Upper lobe of left lung (tissue), 4 donors: Measurements from ENCODE around the gene SVBP.

ENCODE experiments used
- POLR2AphosphoS5 ChIP-seq, 2 donors: sonication (generic); formaldehyde crosslinking; IDR thresholded peaks; one replicate each; pipeline ENCODE4 v1.5.1; 2017; ENCODE audit warnings: antibody characterized with exemption in 2 of 2
- TF ChIP-seq, protein P1 (sequence below), 6 experiments: fragments of 450-650 bp in 4 of 6; fragments of 200-600 bp in 2 of 6; sonication (generic) in 2 of 6; IDR thresholded peaks; one replicate each; pipeline ENCODE4 v1.5.1; 2016 to 2019; ENCODE audit warnings: antibody characterized with exemption in 6 of 6

DNA sequence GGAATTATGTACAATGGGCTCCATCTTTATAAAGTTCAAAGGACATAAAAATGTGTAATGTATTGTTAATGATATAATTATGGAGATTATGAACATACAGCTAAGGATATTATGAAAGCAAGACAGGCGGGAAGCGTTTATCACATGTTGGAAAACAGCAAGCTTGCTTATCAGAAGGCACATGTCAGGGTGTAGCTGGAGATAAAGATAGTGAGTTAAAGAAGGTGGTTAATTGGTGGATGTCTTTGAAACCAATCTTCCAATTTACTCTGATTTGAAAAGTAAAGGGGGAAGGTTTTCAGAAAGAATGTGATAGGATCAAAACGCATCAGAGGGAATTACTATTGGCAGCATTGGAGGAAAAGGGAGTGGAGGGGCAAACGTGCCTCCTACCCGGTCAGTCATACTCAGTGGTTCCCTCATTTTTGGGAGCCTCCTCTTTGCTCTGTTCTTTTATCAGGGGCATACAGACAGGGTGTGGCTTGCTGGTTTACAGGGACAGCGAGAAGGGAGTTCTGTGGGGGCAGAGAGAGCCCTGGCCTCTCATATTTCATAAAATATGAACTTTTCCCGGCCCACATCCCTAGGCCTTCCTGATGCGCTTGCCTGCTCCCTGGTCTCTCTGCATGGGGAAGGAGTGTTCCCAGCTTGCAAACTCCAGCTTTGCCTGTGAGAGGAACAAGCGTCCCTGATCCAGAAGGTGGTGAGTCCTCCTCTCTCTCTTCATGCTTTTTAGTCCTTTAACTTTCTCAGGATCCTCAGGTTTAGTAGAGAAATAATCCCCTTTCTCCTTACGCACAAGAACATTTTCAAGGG lies 8.0 kb upstream of the SVBP start:
- TF ChIP-seq, protein P1, sequence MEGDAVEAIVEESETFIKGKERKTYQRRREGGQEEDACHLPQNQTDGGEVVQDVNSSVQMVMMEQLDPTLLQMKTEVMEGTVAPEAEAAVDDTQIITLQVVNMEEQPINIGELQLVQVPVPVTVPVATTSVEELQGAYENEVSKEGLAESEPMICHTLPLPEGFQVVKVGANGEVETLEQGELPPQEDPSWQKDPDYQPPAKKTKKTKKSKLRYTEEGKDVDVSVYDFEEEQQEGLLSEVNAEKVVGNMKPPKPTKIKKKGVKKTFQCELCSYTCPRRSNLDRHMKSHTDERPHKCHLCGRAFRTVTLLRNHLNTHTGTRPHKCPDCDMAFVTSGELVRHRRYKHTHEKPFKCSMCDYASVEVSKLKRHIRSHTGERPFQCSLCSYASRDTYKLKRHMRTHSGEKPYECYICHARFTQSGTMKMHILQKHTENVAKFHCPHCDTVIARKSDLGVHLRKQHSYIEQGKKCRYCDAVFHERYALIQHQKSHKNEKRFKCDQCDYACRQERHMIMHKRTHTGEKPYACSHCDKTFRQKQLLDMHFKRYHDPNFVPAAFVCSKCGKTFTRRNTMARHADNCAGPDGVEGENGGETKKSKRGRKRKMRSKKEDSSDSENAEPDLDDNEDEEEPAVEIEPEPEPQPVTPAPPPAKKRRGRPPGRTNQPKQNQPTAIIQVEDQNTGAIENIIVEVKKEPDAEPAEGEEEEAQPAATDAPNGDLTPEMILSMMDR (IDR thresholded peaks at IDR 0.05) = no peak
- no peak for TF ChIP-seq POLR2AphosphoS5 (IDR thresholded peaks at IDR 0.05)
